BE2C (cell line): ENCODE measurements around the gene NUP43.
"Not testable (repeated sequence)": the region's sequence is repeated elsewhere in the genome, so short reads cannot be mapped to it uniquely, and the experiment has no call there.

Experiments
- DNase-seq: peaks from one replicate; pipeline ENCODE4 v3.0.0-alpha.2; 2020
- H3K27me3 ChIP-seq: fragments of 250-450 bp; sonication (Bioruptor Pico); 2 replicates; pipeline ENCODE4 v1.5.1; 2020; ENCODE audit warnings: mild to moderate bottlenecking
- H3K36me3 ChIP-seq: fragments of 250-450 bp; sonication (Bioruptor Pico); 2 replicates; pipeline ENCODE4 v1.5.1; 2020; ENCODE audit warnings: mild to moderate bottlenecking
- H3K4me1 ChIP-seq: fragments of 250-450 bp; sonication (Bioruptor Pico); 2 replicates; pipeline ENCODE4 v1.5.1; 2020
- H3K4me3 ChIP-seq: 2 replicates; pipeline ENCODE4 v1.5.1; 2011; ENCODE audit warnings: low read depth, low read length
- H3K9me3 ChIP-seq: fragments of 250-450 bp; sonication (Bioruptor Pico); 2 replicates; pipeline ENCODE4 v1.5.1; 2020
- TF ChIP-seq, protein P1 (sequence below): IDR thresholded peaks from 2 replicates; pipeline ENCODE4 v1.5.1; 2012; ENCODE audit warnings: mild to moderate bottlenecking, low read depth, low read length

Gene NUP43

DNA sequence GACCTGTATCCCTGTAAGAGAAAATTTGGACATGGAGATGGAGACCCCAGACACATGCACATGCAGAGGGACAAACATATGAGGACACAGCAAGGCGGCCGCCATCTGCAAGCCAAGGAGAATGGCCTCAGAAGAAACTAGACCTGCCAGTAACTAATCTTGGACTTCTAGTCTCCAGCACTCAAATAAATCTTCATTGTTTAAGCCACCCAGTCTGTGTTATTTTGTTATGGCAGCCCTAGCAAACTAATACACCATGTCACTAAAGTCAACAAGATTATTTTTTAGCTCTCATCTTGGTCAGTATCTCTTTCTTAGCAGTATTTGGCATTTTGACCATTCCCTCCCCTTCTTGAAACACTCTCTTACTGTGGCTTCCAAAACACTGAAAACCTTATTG is 55.1 kb downstream of the NUP43 start:
- no peaks in the 10 kb centered on the region; the same call in none of the 2 replicates for H3K4me1 ChIP-seq
- H3K27me3 ChIP-seq = no peaks in the 10 kb centered on the region
- no peak overlapping the region for H3K4me3 ChIP-seq
- H3K9me3 ChIP-seq = no peaks in the 10 kb centered on the region
- no peak for DNase-seq
- TF ChIP-seq, protein P1, sequence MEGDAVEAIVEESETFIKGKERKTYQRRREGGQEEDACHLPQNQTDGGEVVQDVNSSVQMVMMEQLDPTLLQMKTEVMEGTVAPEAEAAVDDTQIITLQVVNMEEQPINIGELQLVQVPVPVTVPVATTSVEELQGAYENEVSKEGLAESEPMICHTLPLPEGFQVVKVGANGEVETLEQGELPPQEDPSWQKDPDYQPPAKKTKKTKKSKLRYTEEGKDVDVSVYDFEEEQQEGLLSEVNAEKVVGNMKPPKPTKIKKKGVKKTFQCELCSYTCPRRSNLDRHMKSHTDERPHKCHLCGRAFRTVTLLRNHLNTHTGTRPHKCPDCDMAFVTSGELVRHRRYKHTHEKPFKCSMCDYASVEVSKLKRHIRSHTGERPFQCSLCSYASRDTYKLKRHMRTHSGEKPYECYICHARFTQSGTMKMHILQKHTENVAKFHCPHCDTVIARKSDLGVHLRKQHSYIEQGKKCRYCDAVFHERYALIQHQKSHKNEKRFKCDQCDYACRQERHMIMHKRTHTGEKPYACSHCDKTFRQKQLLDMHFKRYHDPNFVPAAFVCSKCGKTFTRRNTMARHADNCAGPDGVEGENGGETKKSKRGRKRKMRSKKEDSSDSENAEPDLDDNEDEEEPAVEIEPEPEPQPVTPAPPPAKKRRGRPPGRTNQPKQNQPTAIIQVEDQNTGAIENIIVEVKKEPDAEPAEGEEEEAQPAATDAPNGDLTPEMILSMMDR = no peak
- peaks cover 34% of the 10 kb centered on the region for H3K36me3 ChIP-seq

DNA sequence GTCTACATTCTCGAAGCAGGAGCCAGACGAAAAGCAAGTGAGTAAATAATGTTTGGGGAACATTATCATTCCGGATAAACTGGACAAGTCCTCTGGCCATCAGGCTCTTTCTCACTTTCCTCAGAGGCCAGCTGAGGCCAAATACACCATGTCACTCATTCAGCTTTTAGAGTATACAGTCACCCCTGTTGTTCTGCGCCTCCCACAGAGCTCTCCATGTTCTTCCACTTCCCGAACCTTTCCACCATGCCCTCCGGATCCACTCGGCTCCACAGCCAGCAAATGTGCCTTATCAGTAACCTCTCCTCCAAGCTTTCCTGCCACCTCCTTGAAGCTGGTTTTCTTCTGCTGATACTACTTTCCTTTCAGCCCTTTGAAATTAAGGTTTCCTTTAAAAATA is 60.1 kb downstream of the NUP43 start:
- TF ChIP-seq, protein P1 = no peak
- H3K4me1 ChIP-seq = no peaks in the 10 kb centered on the region
- no peak overlapping the region for H3K4me3 ChIP-seq
- no peaks in the 10 kb centered on the region for H3K9me3 ChIP-seq
- H3K27me3 ChIP-seq = no peaks in the 10 kb centered on the region
- no peak for DNase-seq
- H3K36me3 ChIP-seq = peaks cover 18% of the 10 kb centered on the region

DNA sequence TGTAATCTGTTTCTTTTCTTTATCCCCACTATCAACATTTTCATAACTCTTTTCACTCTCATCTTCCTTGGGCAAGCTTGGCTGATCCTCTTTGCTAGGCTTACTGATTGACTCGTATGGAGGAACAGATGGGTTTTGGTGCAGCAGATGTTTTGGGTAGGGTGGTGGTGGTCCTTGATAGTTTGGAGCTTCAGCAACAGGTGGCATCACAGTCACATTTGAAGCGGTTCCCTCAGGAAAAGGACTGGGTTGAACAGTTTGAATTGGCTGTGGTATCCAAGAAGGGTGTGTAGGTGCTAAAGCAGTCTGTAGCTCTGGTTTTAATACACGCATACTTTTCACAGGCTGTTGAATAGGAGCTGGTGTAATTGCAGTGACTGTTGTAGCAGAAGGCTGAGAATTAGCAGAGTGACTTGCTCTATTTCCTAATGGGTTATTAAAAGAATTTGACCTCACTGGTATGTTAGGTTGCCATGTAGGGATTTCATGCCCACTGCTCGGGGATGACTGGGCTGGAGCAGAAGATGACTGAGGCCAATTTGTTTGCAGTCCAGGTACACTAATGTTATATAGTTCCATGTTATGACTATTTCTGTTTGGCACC is 63.0 kb downstream of the NUP43 start:
- no peaks in the 10 kb centered on the region for H3K27me3 ChIP-seq
- TF ChIP-seq, protein P1 = no peak
- no peak overlapping the region for H3K4me3 ChIP-seq
- no peaks in the 10 kb centered on the region for H3K9me3 ChIP-seq
- no peak for DNase-seq
- H3K36me3 ChIP-seq = peaks cover 26% of the 10 kb centered on the region
- no peaks in the 10 kb centered on the region for H3K4me1 ChIP-seq

DNA sequence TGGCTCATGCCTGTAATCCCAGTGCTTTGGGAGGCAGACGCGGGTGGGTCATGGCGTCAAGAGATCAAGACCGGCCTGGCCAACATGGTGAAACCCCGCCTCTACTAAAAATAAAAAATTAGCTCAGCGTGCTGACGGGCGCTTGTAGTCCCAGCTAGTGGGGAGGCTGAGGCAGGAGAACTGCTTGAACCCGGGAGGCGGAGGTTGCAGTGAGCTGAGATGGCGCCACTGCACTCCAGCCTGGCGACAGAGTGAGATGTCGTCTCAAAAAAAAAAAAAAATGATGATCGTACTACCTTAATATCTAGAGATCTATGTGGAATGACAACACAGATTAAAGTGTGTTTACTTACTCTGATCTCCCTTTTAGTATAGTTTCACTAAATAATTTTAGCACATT is 64.5 kb downstream of the NUP43 start:
- not testable (repeated sequence) for H3K4me3 ChIP-seq, H3K27me3 ChIP-seq, H3K4me1 ChIP-seq, DNase-seq, H3K9me3 ChIP-seq
- H3K36me3 ChIP-seq = peaks cover 31% of the 10 kb centered on the region

- no peaks in the 10 kb centered on the region for H3K9me3 ChIP-seq
Observed at GRCh38 chr6:149681209-149681608, 65.1 kb downstream of the NUP43 start.

GRCh38 chr6:149680503-149680902 is 65.8 kb downstream of the NUP43 start:
- TF ChIP-seq, protein P1 = no peak
- peaks cover 43% of the 10 kb centered on the region for H3K36me3 ChIP-seq

More at GRCh38 chr6:149681209-149681608, 65.1 kb downstream of the NUP43 start:
- TF ChIP-seq, protein P1 = no peak
- no peak for DNase-seq
- Histone ChIP-seq H3K4me1 (no peaks in the 10 kb centered on the region), H3K4me3 (no peak overlapping the region), H3K27me3 (no peaks in the 10 kb centered on the region), H3K36me3 (peaks cover 36% of the 10 kb centered on the region)

More at GRCh38 chr6:149680503-149680902, 65.8 kb downstream of the NUP43 start:
- no peak for DNase-seq
- H3K4me1 ChIP-seq = no peaks in the 10 kb centered on the region
- H3K4me3 ChIP-seq = no peak overlapping the region
- H3K9me3 ChIP-seq = no peaks in the 10 kb centered on the region
- no peaks in the 10 kb centered on the region for H3K27me3 ChIP-seq
